SK-N-SH treated with all-trans-retinoic acid at 6 μM for 48 hours (cell line): ENCODE results near the gene TH.

ENCODE experiments used
- ATAC-seq: fragments of 200-7000 bp; cut with Tn5 transposase; 3 replicates; pipeline ENCODE4 v1.9.1; 2020; ENCODE audit warnings: mild to moderate bottlenecking, moderate library complexity
- BACH2 ChIP-seq: fragments of 250-450 bp; sonication (Bioruptor Pico); IDR thresholded peaks from 2 replicates; pipeline ENCODE4 v1.9.0; 2021; ENCODE audit warnings: mild to moderate bottlenecking, borderline replicate concordance
- CREB5 ChIP-seq: fragments of 250-450 bp; sonication (Bioruptor Pico); IDR thresholded peaks from 2 replicates; pipeline ENCODE4 v1.5.1; 2020; ENCODE audit warnings: low read depth, mild to moderate bottlenecking, moderate library complexity
- CSDC2 ChIP-seq: fragments of 250-450 bp; sonication (Bioruptor Pico); IDR thresholded peaks from 2 replicates; pipeline ENCODE4 v1.5.0; 2020; ENCODE audit warnings: mild to moderate bottlenecking, moderate library complexity
- ESRRG ChIP-seq: fragments of 250-450 bp; sonication (Bioruptor Pico); IDR thresholded peaks from 2 replicates; pipeline ENCODE4 v1.6.1; 2021; ENCODE audit warnings: mild to moderate bottlenecking
- GLIS3 ChIP-seq: fragments of 250-450 bp; sonication (Bioruptor Pico); IDR thresholded peaks from 2 replicates; pipeline ENCODE4 v1.5.0; 2020; ENCODE audit warnings: mild to moderate bottlenecking, moderate library complexity
- ISL1 ChIP-seq: fragments of 250-450 bp; sonication (Bioruptor Pico); IDR thresholded peaks from 2 replicates; pipeline ENCODE4 v2.1.2; 2022; ENCODE audit warnings: mild to moderate bottlenecking, moderate library complexity
- OSR1 ChIP-seq: fragments of 250-450 bp; sonication (Bioruptor Pico); IDR thresholded peaks from 2 replicates; pipeline ENCODE4 v1.8.0; 2022; ENCODE audit warnings: moderate library complexity, mild to moderate bottlenecking, inconsistent platforms
- PATZ1 ChIP-seq: fragments of 250-450 bp; sonication (Bioruptor Pico); IDR thresholded peaks from 2 replicates; pipeline ENCODE4 v1.8.0; 2020; ENCODE audit warnings: mild to moderate bottlenecking, moderate library complexity, borderline replicate concordance
- POU6F1 ChIP-seq: fragments of 250-450 bp; sonication (Bioruptor Pico); IDR thresholded peaks from 2 replicates; pipeline ENCODE4 v1.8.0; 2021; ENCODE audit warnings: low read depth, mild to moderate bottlenecking, moderate library complexity, borderline replicate concordance
- PPARA ChIP-seq: fragments of 250-450 bp; sonication (Bioruptor Pico); IDR thresholded peaks from 2 replicates; pipeline ENCODE4 v1.5.0; 2020; ENCODE audit warnings: mild to moderate bottlenecking, borderline replicate concordance
- RARB ChIP-seq: fragments of 250-450 bp; sonication (Bioruptor Pico); IDR thresholded peaks from 2 replicates; pipeline ENCODE4 v1.8.0; 2021; ENCODE audit warnings: mild to moderate bottlenecking, moderate library complexity
- SNAI2 ChIP-seq: fragments of 250-450 bp; sonication (Bioruptor Pico); IDR thresholded peaks from 2 replicates; pipeline ENCODE4 v1.5.0; 2020; ENCODE audit warnings: mild to moderate bottlenecking, moderate library complexity
- TCF4 ChIP-seq: fragments of 250-450 bp; sonication (Bioruptor Pico); IDR thresholded peaks from 2 replicates; pipeline ENCODE4 v1.8.0; 2021; ENCODE audit warnings: mild to moderate bottlenecking, moderate library complexity, borderline replicate concordance
- TOX ChIP-seq: fragments of 250-450 bp; sonication (Bioruptor Pico); IDR thresholded peaks from 2 replicates; pipeline ENCODE4 v1.8.0; 2021; ENCODE audit warnings: mild to moderate bottlenecking, moderate library complexity, borderline replicate concordance
- TSHZ2 ChIP-seq: fragments of 250-450 bp; sonication (Bioruptor Pico); IDR thresholded peaks from 2 replicates; pipeline ENCODE4 v1.5.0; 2020; ENCODE audit warnings: mild to moderate bottlenecking, moderate library complexity
- ZC3H10 ChIP-seq: fragments of 250-450 bp; sonication (Bioruptor Pico); IDR thresholded peaks from 2 replicates; pipeline ENCODE4 v1.5.1; 2021; ENCODE audit warnings: mild to moderate bottlenecking, moderate library complexity
- ZFP3 ChIP-seq: fragments of 250-450 bp; sonication (Bioruptor Pico); IDR thresholded peaks from 2 replicates; pipeline ENCODE4 v1.5.0; 2020; ENCODE audit warnings: mild to moderate bottlenecking, moderate library complexity
- ZFP30 ChIP-seq: fragments of 450-650 bp; formaldehyde crosslinking; IDR thresholded peaks from 2 replicates; pipeline ENCODE4 v1.5.0; 2022; ENCODE audit warnings: mild to moderate bottlenecking, moderate library complexity
- ZNF70 ChIP-seq: fragments of 450-650 bp; formaldehyde crosslinking; IDR thresholded peaks from 2 replicates; pipeline ENCODE4 v1.5.0; 2020; ENCODE audit warnings: mild to moderate bottlenecking, moderate library complexity
- ZNF8 ChIP-seq: fragments of 450-650 bp; formaldehyde crosslinking; IDR thresholded peaks from 2 replicates; pipeline ENCODE4 v1.5.0; 2020; ENCODE audit warnings: mild to moderate bottlenecking, moderate library complexity
- TF ChIP-seq, protein P1 (sequence below): fragments of 250-450 bp; sonication (Bioruptor Pico); IDR thresholded peaks from 2 replicates; pipeline ENCODE4 v1.5.1; 2021; ENCODE audit warnings: mild to moderate bottlenecking, moderate library complexity

TH gene

GRCh38 chr11:2128511-2129307 lies 42.9 kb downstream of the TH start:
- TF ChIP-seq ZFP30 (CRISPR knock-in tag) (no peak), ZFP3 (CRISPR knock-in tag) (no peak), TCF4 (no peak), ZC3H10 (no peak), ZNF70 (no peak), CSDC2 (CRISPR knock-in tag) (no peak)
- TF ChIP-seq, protein P1, sequence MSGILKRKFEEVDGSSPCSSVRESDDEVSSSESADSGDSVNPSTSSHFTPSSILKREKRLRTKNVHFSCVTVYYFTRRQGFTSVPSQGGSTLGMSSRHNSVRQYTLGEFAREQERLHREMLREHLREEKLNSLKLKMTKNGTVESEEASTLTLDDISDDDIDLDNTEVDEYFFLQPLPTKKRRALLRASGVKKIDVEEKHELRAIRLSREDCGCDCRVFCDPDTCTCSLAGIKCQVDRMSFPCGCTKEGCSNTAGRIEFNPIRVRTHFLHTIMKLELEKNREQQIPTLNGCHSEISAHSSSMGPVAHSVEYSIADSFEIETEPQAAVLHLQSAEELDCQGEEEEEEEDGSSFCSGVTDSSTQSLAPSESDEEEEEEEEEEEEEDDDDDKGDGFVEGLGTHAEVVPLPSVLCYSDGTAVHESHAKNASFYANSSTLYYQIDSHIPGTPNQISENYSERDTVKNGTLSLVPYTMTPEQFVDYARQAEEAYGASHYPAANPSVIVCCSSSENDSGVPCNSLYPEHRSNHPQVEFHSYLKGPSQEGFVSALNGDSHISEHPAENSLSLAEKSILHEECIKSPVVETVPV: no peak
- ATAC-seq: no peak

- TF ChIP-seq TSHZ2 (CRISPR knock-in tag): no peak
- TF ChIP-seq RARB: no peak
- no peak for TF ChIP-seq POU6F1 (CRISPR knock-in tag)
- no peak for TF ChIP-seq ZFP30 (CRISPR knock-in tag)
- no peak for TF ChIP-seq TOX (CRISPR knock-in tag)
- TF ChIP-seq GLIS3 (CRISPR knock-in tag): no peak
- TF ChIP-seq CREB5 (CRISPR knock-in tag): no peak
- no peak for TF ChIP-seq TCF4
- no peak for TF ChIP-seq ESRRG (CRISPR knock-in tag)
- no peak for TF ChIP-seq PPARA (CRISPR knock-in tag)
- no peak for TF ChIP-seq OSR1 (CRISPR knock-in tag)
- TF ChIP-seq CSDC2 (CRISPR knock-in tag): no peak
- TF ChIP-seq ZNF70: no peak
- no peak for TF ChIP-seq ZC3H10
- TF ChIP-seq PATZ1 (CRISPR knock-in tag): no peak
- no peak for TF ChIP-seq BACH2 (CRISPR knock-in tag)
- no peak for TF ChIP-seq ZNF8
- TF ChIP-seq ISL1: no peak
- ATAC-seq: no peak
Observed at GRCh38 chr11:2128130-2128510, 43.5 kb downstream of the TH start.

GRCh38 chr11:2127482-2128129 lies 44.0 kb downstream of the TH start:
- TF ChIP-seq PATZ1 (CRISPR knock-in tag): no peak
- no peak for TF ChIP-seq SNAI2 (CRISPR knock-in tag)
- no peak for TF ChIP-seq GLIS3 (CRISPR knock-in tag)
- TF ChIP-seq ZC3H10: no peak
- no peak for TF ChIP-seq POU6F1 (CRISPR knock-in tag)
- TF ChIP-seq OSR1 (CRISPR knock-in tag): no peak
- TF ChIP-seq ZNF70: no peak
- no peak for ATAC-seq
